ENCODE measurements around the gene FOXJ3. TPM values are rescaled to one million over a fixed set of nuclear protein-coding genes. Genes with fewer than 3 reads are reported as not detected.

Gene FOXJ3
- total RNA-seq, 1 experiment from 2014 or later, result 55.5 TPM

DNA sequence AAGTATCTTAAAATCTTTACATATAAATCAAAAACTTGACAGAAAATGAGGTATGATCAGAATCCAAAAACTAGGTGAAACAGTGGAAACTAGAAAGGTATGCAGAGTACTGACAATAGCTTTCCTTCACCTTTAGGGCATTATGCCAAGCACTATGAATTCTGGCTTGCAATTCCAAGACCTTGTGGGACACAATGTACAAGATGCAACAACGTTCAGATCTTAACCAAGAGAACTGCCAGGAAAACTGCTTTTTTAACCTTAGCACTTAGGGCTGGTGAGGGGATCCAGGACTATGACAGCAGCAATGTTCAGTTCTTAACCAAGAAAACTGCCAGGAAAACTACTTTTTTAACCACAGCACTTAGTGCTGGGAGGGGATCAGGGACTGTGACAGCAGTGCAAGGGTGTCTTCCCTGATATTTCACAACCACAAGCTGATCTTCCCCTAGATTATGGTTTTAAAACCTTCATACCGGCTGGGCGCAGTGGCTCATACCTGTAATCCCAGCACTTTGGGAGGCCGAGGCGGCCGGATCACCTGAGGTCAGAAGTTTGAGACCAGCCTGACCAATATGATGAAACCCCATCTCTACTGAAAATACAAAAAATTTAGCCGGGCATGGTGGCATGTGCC is 22.3 kb downstream of the FOXJ3 start:
- peaks cover 28% of the 10 kb centered on the region for H3K36me3 ChIP-seq (ENCODE audit: insufficient read depth, low read length)
- H4K20me1 ChIP-seq (ENCODE audit: insufficient read depth, low read depth, low read length), result no peaks in the 10 kb centered on the region; the same call in 1 of the 2 replicates
- no peaks in the 10 kb centered on the region for H3K9me3 ChIP-seq (ENCODE audit: low read length)
- no peak overlapping the region for H2AFZ ChIP-seq (ENCODE audit: low read length)
- H3K4me1 ChIP-seq (ENCODE audit: low read length), result no peaks in the 10 kb centered on the region
- no peak for DNase-seq
- H3K4me2 ChIP-seq (ENCODE audit: low read depth, low read length, poor library complexity, severe bottlenecking), result no peak overlapping the region
- H3K9ac ChIP-seq (ENCODE audit: low read length), result no peak overlapping the region
- no peaks in the 10 kb centered on the region for H3K9me2 ChIP-seq (replicated peaks; ENCODE audit: insufficient read depth, low read length)
- H3K79me2 ChIP-seq (ENCODE audit: low read length), result peaks cover 100% of the 10 kb centered on the region
- no peak overlapping the region for H3K27ac ChIP-seq (ENCODE audit: low read length)
- H3K27me3 ChIP-seq (ENCODE audit: low read length), result no peaks in the 10 kb centered on the region
- H3K4me3 ChIP-seq (ENCODE audit: low read length), result no peak overlapping the region

DNA sequence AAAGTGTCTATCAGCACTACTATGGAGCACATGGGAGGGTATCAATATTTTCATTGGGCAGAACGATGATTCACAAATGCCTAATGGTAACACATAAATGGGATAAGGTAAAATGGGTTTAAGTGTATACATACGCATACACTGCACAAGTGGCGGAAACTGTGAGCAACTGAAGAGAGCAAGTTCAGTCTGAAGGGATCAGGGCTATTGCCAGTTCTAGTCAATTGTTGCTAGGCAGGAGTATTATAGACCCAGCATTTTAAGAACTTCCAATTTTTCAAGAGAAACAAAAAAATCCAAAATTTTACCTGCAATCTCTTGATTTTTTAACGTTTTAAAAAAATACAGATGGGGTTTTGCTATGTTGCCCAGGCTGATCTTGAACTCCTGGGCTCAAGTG is 23.1 kb downstream of the FOXJ3 start:
- no peak for DNase-seq
- Histone ChIP-seq H3K4me1 (ENCODE audit: low read length) (no peaks in the 10 kb centered on the region), H3K9me2 (replicated peaks; ENCODE audit: insufficient read depth, low read length) (no peaks in the 10 kb centered on the region), H3K4me3 (ENCODE audit: low read length) (no peak overlapping the region), H4K20me1 (ENCODE audit: insufficient read depth, low read depth, low read length) (no peaks in the 10 kb centered on the region; the same call in 1 of the 2 replicates), H2AFZ (ENCODE audit: low read length) (no peak overlapping the region), H3K27ac (ENCODE audit: low read length) (no peak overlapping the region), H3K27me3 (ENCODE audit: low read length) (no peaks in the 10 kb centered on the region), H3K36me3 (ENCODE audit: insufficient read depth, low read length) (peaks cover 34% of the 10 kb centered on the region), H3K4me2 (ENCODE audit: low read depth, low read length, poor library complexity, severe bottlenecking) (no peak overlapping the region), H3K9ac (ENCODE audit: low read length) (no peak overlapping the region), H3K9me3 (ENCODE audit: low read length) (no peaks in the 10 kb centered on the region), H3K79me2 (ENCODE audit: low read length) (peaks cover 100% of the 10 kb centered on the region)

GRCh38 chr1:42311138-42311537 is 23.9 kb downstream of the FOXJ3 start:
- no peaks in the 10 kb centered on the region for H3K27me3 ChIP-seq (ENCODE audit: low read length)
- peaks cover 98% of the 10 kb centered on the region for H3K79me2 ChIP-seq (ENCODE audit: low read length)
- no peak overlapping the region for H3K27ac ChIP-seq (ENCODE audit: low read length)
- no peaks in the 10 kb centered on the region; the same call in 1 of the 2 replicates for H4K20me1 ChIP-seq (ENCODE audit: insufficient read depth, low read depth, low read length)
- H3K4me1 ChIP-seq (ENCODE audit: low read length), result no peaks in the 10 kb centered on the region
- no peak for DNase-seq
- peaks cover 39% of the 10 kb centered on the region for H3K36me3 ChIP-seq (ENCODE audit: insufficient read depth, low read length)
- no peak overlapping the region for H2AFZ ChIP-seq (ENCODE audit: low read length)
- H3K9ac ChIP-seq (ENCODE audit: low read length), result no peak overlapping the region
- H3K4me2 ChIP-seq (ENCODE audit: low read depth, low read length, poor library complexity, severe bottlenecking), result no peak overlapping the region
- H3K9me2 ChIP-seq (replicated peaks; ENCODE audit: insufficient read depth, low read length), result no peaks in the 10 kb centered on the region
- no peaks in the 10 kb centered on the region for H3K9me3 ChIP-seq (ENCODE audit: low read length)
- H3K4me3 ChIP-seq (ENCODE audit: low read length), result no peak overlapping the region

- Histone ChIP-seq H3K9me2 (replicated peaks; ENCODE audit: insufficient read depth, low read length) (no peaks in the 10 kb centered on the region), H3K79me2 (ENCODE audit: low read length) (peaks cover 98% of the 10 kb centered on the region), H3K9me3 (ENCODE audit: low read length) (peaks cover 24% of the 10 kb centered on the region), H3K27ac (ENCODE audit: low read length) (no peak overlapping the region), H2AFZ (ENCODE audit: low read length) (no peak overlapping the region), H3K27me3 (ENCODE audit: low read length) (no peaks in the 10 kb centered on the region), H3K36me3 (ENCODE audit: insufficient read depth, low read length) (peaks cover 66% of the 10 kb centered on the region), H3K9ac (ENCODE audit: low read length) (no peak overlapping the region), H4K20me1 (ENCODE audit: insufficient read depth, low read depth, low read length) (no peaks in the 10 kb centered on the region; the same call in 1 of the 2 replicates), H3K4me1 (ENCODE audit: low read length) (no peaks in the 10 kb centered on the region), H3K4me2 (ENCODE audit: low read depth, low read length, poor library complexity, severe bottlenecking) (no peak overlapping the region), H3K4me3 (ENCODE audit: low read length) (no peak overlapping the region)
- DNase-seq, result no peak
These were observed 28.1 kb downstream of the FOXJ3 start for GRCh38 chr1:42306977-42307376.

GRCh38 chr1:42305639-42306038 is 29.4 kb downstream of the FOXJ3 start:
- H3K27ac ChIP-seq (ENCODE audit: low read length), result no peak overlapping the region
- peaks cover 59% of the 10 kb centered on the region for H3K36me3 ChIP-seq (ENCODE audit: insufficient read depth, low read length)
- no peaks in the 10 kb centered on the region for H4K20me1 ChIP-seq (ENCODE audit: insufficient read depth, low read depth, low read length)
- no peak overlapping the region for H2AFZ ChIP-seq (ENCODE audit: low read length)
- H3K9me2 ChIP-seq (replicated peaks; ENCODE audit: insufficient read depth, low read length), result no peaks in the 10 kb centered on the region
- H3K4me2 ChIP-seq (ENCODE audit: low read depth, low read length, poor library complexity, severe bottlenecking), result no peak overlapping the region
- no peaks in the 10 kb centered on the region for H3K4me1 ChIP-seq (ENCODE audit: low read length)
- H3K9ac ChIP-seq (ENCODE audit: low read length), result no peak overlapping the region
- H3K9me3 ChIP-seq (ENCODE audit: low read length), result peaks cover 29% of the 10 kb centered on the region
- H3K79me2 ChIP-seq (ENCODE audit: low read length), result peaks cover 97% of the 10 kb centered on the region
- no peaks in the 10 kb centered on the region for H3K27me3 ChIP-seq (ENCODE audit: low read length)
- no peak for DNase-seq
- H3K4me3 ChIP-seq (ENCODE audit: low read length), result no peak overlapping the region

- Histone ChIP-seq H3K9ac (ENCODE audit: low read length) (no peak overlapping the region), H3K27me3 (ENCODE audit: low read length) (no peaks in the 10 kb centered on the region), H3K4me2 (ENCODE audit: low read depth, low read length, poor library complexity, severe bottlenecking) (no peak overlapping the region), H3K79me2 (ENCODE audit: low read length) (peaks cover 97% of the 10 kb centered on the region), H3K9me3 (ENCODE audit: low read length) (peaks cover 37% of the 10 kb centered on the region), H4K20me1 (ENCODE audit: insufficient read depth, low read depth, low read length) (no peaks in the 10 kb centered on the region), H3K4me1 (ENCODE audit: low read length) (no peaks in the 10 kb centered on the region), H3K27ac (ENCODE audit: low read length) (no peak overlapping the region), H3K36me3 (ENCODE audit: insufficient read depth, low read length) (peaks cover 35% of the 10 kb centered on the region), H2AFZ (ENCODE audit: low read length) (no peak overlapping the region), H3K9me2 (replicated peaks; ENCODE audit: insufficient read depth, low read length) (no peaks in the 10 kb centered on the region), H3K4me3 (ENCODE audit: low read length) (no peak overlapping the region)
- no peak for DNase-seq
These were observed 33.0 kb downstream of the FOXJ3 start for GRCh38 chr1:42302034-42302433.

DNA sequence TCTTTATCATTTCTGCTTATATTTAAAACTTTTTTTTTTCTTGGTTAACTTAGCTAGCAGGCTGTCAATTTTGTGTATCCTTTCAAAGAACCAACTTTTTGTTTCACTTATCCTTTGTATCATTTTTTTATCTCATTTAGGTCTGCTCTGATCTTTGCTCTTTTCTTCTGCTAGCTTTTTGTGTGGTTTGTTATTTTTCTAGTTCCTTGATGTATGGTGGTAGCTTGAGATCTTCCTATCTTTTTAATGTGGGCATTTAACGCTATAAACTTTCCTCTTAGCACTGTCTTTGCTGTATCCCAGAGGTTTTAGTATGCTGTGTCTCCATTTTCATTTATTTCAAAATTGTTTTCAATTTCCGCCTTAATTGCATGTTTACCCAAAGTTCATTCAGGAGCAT is 36.5 kb downstream of the FOXJ3 start:
- no peak overlapping the region for H3K9ac ChIP-seq (ENCODE audit: low read length)
- H3K4me2 ChIP-seq (ENCODE audit: low read depth, low read length, poor library complexity, severe bottlenecking), result no peak overlapping the region
- peaks cover 14% of the 10 kb centered on the region for H3K36me3 ChIP-seq (ENCODE audit: insufficient read depth, low read length)
- no peak for DNase-seq
- no peak overlapping the region for H3K4me3 ChIP-seq (ENCODE audit: low read length)
- no peaks in the 10 kb centered on the region for H3K9me2 ChIP-seq (replicated peaks; ENCODE audit: insufficient read depth, low read length)
- no peaks in the 10 kb centered on the region for H3K27me3 ChIP-seq (ENCODE audit: low read length)
- H4K20me1 ChIP-seq (ENCODE audit: insufficient read depth, low read depth, low read length), result no peaks in the 10 kb centered on the region
- no peak overlapping the region for H2AFZ ChIP-seq (ENCODE audit: low read length)
- no peak overlapping the region for H3K27ac ChIP-seq (ENCODE audit: low read length)
- H3K4me1 ChIP-seq (ENCODE audit: low read length), result no peaks in the 10 kb centered on the region
- peaks cover 98% of the 10 kb centered on the region for H3K79me2 ChIP-seq (ENCODE audit: low read length)
- H3K9me3 ChIP-seq (ENCODE audit: low read length), result peaks cover 26% of the 10 kb centered on the region

DNA sequence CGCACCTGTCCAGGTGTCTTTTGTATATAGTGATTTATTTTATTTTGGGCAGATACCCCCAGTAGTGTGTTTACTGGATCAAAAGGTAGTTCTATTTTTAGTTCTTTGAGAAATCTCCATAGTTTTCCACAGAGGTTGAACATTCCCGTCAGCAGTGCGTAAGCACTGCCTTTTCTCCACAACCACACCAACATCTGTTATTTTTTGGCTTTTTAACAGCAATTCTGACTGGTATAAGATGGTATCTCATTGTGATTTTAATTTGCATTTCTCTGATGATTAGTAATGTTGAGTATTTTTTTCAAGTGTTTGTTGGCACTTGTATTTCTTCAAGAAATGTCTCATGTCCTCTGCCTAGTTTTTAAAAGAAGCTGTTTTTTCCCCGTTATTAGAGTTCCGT is 39.2 kb downstream of the FOXJ3 start:
- Histone ChIP-seq H3K4me1 (ENCODE audit: low read length) (no peaks in the 10 kb centered on the region), H3K27me3 (ENCODE audit: low read length) (no peaks in the 10 kb centered on the region), H2AFZ (ENCODE audit: low read length) (no peak overlapping the region), H3K27ac (ENCODE audit: low read length) (no peak overlapping the region), H3K4me3 (ENCODE audit: low read length) (no peak overlapping the region), H4K20me1 (ENCODE audit: insufficient read depth, low read depth, low read length) (no peaks in the 10 kb centered on the region), H3K36me3 (ENCODE audit: insufficient read depth, low read length) (0 out of 2 replicates have a peak, but pooled peaks cover 3% of the 10 kb centered on the region), H3K9me3 (ENCODE audit: low read length) (peaks cover 8% of the 10 kb centered on the region; the same call in 1 of the 2 replicates), H3K9me2 (replicated peaks; ENCODE audit: insufficient read depth, low read length) (no peaks in the 10 kb centered on the region), H3K9ac (ENCODE audit: low read length) (no peak overlapping the region), H3K4me2 (ENCODE audit: low read depth, low read length, poor library complexity, severe bottlenecking) (no peak overlapping the region), H3K79me2 (ENCODE audit: low read length) (peaks cover 99% of the 10 kb centered on the region)
- no peak for DNase-seq
